Colonic mucosa (tissue), 4 donors: ENCODE results near the gene FCHSD1. TPM values are rescaled to one million over a fixed set of nuclear protein-coding genes. Genes with fewer than 3 reads are reported as not detected.

Experiments used
- DNase-seq: peaks from one replicate; pipeline ENCODE4 v3.0.0-alpha.2; 2020
- H3K27ac ChIP-seq: fragments of 200-600 bp; one replicate; pipeline ENCODE4 v1.8.0; 2021
- H3K27me3 ChIP-seq: fragments of 200-600 bp; one replicate; pipeline ENCODE4 v1.8.0; 2021
- H3K36me3 ChIP-seq: fragments of 200-600 bp; one replicate; pipeline ENCODE4 v1.8.0; 2021
- H3K4me1 ChIP-seq: fragments of 200-600 bp; one replicate; pipeline ENCODE4 v1.8.0; 2021; ENCODE audit warnings: mild to moderate bottlenecking
- H3K4me3 ChIP-seq: fragments of 200-600 bp; one replicate; pipeline ENCODE4 v1.8.0; 2021
- H3K9ac ChIP-seq, 2 donors: one replicate each; pipeline ENCODE4 v1.7.0; 2013; ENCODE audit warnings: control low read depth in 2 of 2, low read depth in 2 of 2, low read length in 2 of 2
- H3K9me3 ChIP-seq: fragments of 200-600 bp; one replicate; pipeline ENCODE4 v1.8.0; 2021
- CTCF ChIP-seq: fragments of 200-600 bp; IDR thresholded peaks from one replicate; pipeline ENCODE4 v1.8.0; 2022; ENCODE audit warnings: antibody characterized with exemption, mild to moderate bottlenecking
- intact Hi-C: fragments of 100-400 bp; cut with DNase I; formaldehyde crosslinking; loops from one replicate; pipeline ENCODE4 v1.14.1; 2022
- total RNA-seq, 2 donors: library from RNA; stranded (reverse); fragmentation: NEBNext Ultra II Directional in 1 of 2; extraction: Animal tissue kit (Norgen Biotek cat#: 25700) in 1 of 2; gene quantifications; one replicate each; pipeline ENCODE4 v1.2.1, GENCODE V29; 2021
- donor health status: healthy.
- donor health status: DM: no; HTN: no; CAD: no.
- donor health status: DM: no; HTN: no; CAD: no.

Gene FCHSD1
- total RNA-seq, 2 donors from 2014 or later: 14.1 to 15.4 TPM

GRCh38 chr5:141637123-141637766, 14.0 kb downstream of the FCHSD1 start:
- Histone ChIP-seq H3K9ac (peak overlapping the region; percentile 72 to 95), H3K4me1 (peaks cover 13% of the 10 kb centered on the region), H3K27me3 (no peaks in the 10 kb centered on the region), H3K27ac (peak overlapping the region; percentile 58), H3K9me3 (no peaks in the 10 kb centered on the region), H3K36me3 (no peaks in the 10 kb centered on the region), H3K4me3 (peak overlapping the region; percentile 78)
- no peak for TF ChIP-seq CTCF
- peak; percentile 55 for DNase-seq
- intact Hi-C loops: no loop called here

GRCh38 chr5:141636413-141637122, 14.7 kb downstream of the FCHSD1 start, which contains the start of the genes HDAC3 and RELL2:
TSS of gene HDAC3 (minus strand) at chr5:141636849. CDS start at chr5:141636790, 59 bp downstream.
TSS of gene RELL2 (plus strand) at chr5:141636997. CDS start at chr5:141638226, 1,229 bp downstream.
- H3K4me1 ChIP-seq: peaks cover 13% of the 10 kb centered on the region
- intact Hi-C loops: no loop called here

GRCh38 chr5:141636106-141636412, 15.2 kb downstream of the FCHSD1 start:
- no peak for TF ChIP-seq CTCF
- H3K9ac ChIP-seq: peak overlapping the region; percentile 93 to 95
- intact Hi-C loops: no loop called here
- no peak for DNase-seq
- no peaks in the 10 kb centered on the region for H3K36me3 ChIP-seq
- H3K27ac ChIP-seq: peak overlapping the region; percentile 58
- H3K4me3 ChIP-seq: peak overlapping the region; percentile 78
- H3K4me1 ChIP-seq: peaks cover 13% of the 10 kb centered on the region
- H3K27me3 ChIP-seq: no peaks in the 10 kb centered on the region
- H3K9me3 ChIP-seq: no peaks in the 10 kb centered on the region

More at GRCh38 chr5:141636413-141637122, 14.7 kb downstream of the FCHSD1 start, which contains the start of the genes HDAC3 and RELL2:
- Histone ChIP-seq H3K36me3 (no peaks in the 10 kb centered on the region), H3K4me3 (peak within 1 kb of the TSS; percentile 78), H3K9ac (peak within 1 kb of the TSS; percentile 93 to 95), H3K27ac (peak within 1 kb of the TSS; percentile 58), H3K9me3 (no peaks in the 10 kb centered on the region), H3K27me3 (no peaks in the 10 kb centered on the region)
- peak; percentile 97 for DNase-seq
- TF ChIP-seq CTCF: no peak

- no peak for TF ChIP-seq CTCF
- H3K9me3 ChIP-seq: no peaks in the 10 kb centered on the region
- H3K4me1 ChIP-seq: peaks cover 13% of the 10 kb centered on the region
- no peaks in the 10 kb centered on the region for H3K27me3 ChIP-seq
- peak overlapping the region; percentile 93 to 95 for H3K9ac ChIP-seq
- H3K4me3 ChIP-seq: peak overlapping the region; percentile 78
- intact Hi-C loops: no loop called here
- H3K27ac ChIP-seq: no peak overlapping the region
- no peaks in the 10 kb centered on the region for H3K36me3 ChIP-seq
- DNase-seq: no peak
These were observed 15.6 kb downstream of the FCHSD1 start for GRCh38 chr5:141635646-141636045.

- H3K27me3 ChIP-seq: no peaks in the 10 kb centered on the region
- no peak for TF ChIP-seq CTCF
- no peaks in the 10 kb centered on the region for H3K36me3 ChIP-seq
- H3K27ac ChIP-seq: no peak overlapping the region
- DNase-seq: no peak
- intact Hi-C loops: no loop called here
- H3K9ac ChIP-seq: no peak overlapping the region
- H3K9me3 ChIP-seq: no peaks in the 10 kb centered on the region
- H3K4me3 ChIP-seq: no peak overlapping the region
- peaks cover 13% of the 10 kb centered on the region for H3K4me1 ChIP-seq
These were observed 16.5 kb downstream of the FCHSD1 start for GRCh38 chr5:141634720-141635119.
